Measurements from ENCODE around the gene EPB41L3.

Gene EPB41L3

GRCh38 chr18:5451150-5451549 lies 92.6 kb downstream of the EPB41L3 start:
- no peaks in the 10 kb centered on the region for H3K4me1 ChIP-seq (ENCODE audit: insufficient read depth, low read length)

GRCh38 chr18:5449858-5450509 lies 93.8 kb downstream of the EPB41L3 start:
- Histone ChIP-seq H3K9me3 (ENCODE audit: low read length) (no peaks in the 10 kb centered on the region), H3K27me3 (ENCODE audit: insufficient read depth, low read length) (no peaks in the 10 kb centered on the region), H3K36me3 (ENCODE audit: insufficient read depth, low read length) (no peaks in the 10 kb centered on the region), H3K4me1 (ENCODE audit: insufficient read depth, low read length) (no peaks in the 10 kb centered on the region), H2AFZ (ENCODE audit: low read depth, low read length) (no peak overlapping the region), H3K4me3 (ENCODE audit: low read length) (no peak overlapping the region)

More at GRCh38 chr18:5451150-5451549, 92.6 kb downstream of the EPB41L3 start:
- Histone ChIP-seq H3K9me3 (ENCODE audit: low read length) (no peaks in the 10 kb centered on the region), H3K36me3 (ENCODE audit: insufficient read depth, low read length) (no peaks in the 10 kb centered on the region), H3K27me3 (ENCODE audit: insufficient read depth, low read length) (no peaks in the 10 kb centered on the region), H2AFZ (ENCODE audit: low read depth, low read length) (no peak overlapping the region), H3K4me3 (ENCODE audit: low read length) (no peak overlapping the region)

GRCh38 chr18:5447442-5447841 lies 96.4 kb downstream of the EPB41L3 start:
- Histone ChIP-seq H3K4me3 (ENCODE audit: low read length) (no peak overlapping the region), H3K4me1 (ENCODE audit: insufficient read depth, low read length) (no peaks in the 10 kb centered on the region), H3K9me3 (ENCODE audit: low read length) (no peaks in the 10 kb centered on the region), H2AFZ (ENCODE audit: low read depth, low read length) (no peak overlapping the region), H3K36me3 (ENCODE audit: insufficient read depth, low read length) (no peaks in the 10 kb centered on the region), H3K27me3 (ENCODE audit: insufficient read depth, low read length) (no peaks in the 10 kb centered on the region)

GRCh38 chr18:5444847-5445246 lies 99.0 kb downstream of the EPB41L3 start:
- Histone ChIP-seq H2AFZ (ENCODE audit: low read depth, low read length) (no peak overlapping the region), H3K27me3 (ENCODE audit: insufficient read depth, low read length) (no peaks in the 10 kb centered on the region), H3K36me3 (ENCODE audit: insufficient read depth, low read length) (no peaks in the 10 kb centered on the region), H3K4me3 (ENCODE audit: low read length) (no peak overlapping the region), H3K4me1 (ENCODE audit: insufficient read depth, low read length) (no peaks in the 10 kb centered on the region), H3K9me3 (ENCODE audit: low read length) (no peaks in the 10 kb centered on the region)

GRCh38 chr18:5444269-5444668 lies 99.5 kb downstream of the EPB41L3 start:
- no peaks in the 10 kb centered on the region for H3K4me1 ChIP-seq (ENCODE audit: insufficient read depth, low read length)
- no peak overlapping the region for H3K4me3 ChIP-seq (ENCODE audit: low read length)
- no peaks in the 10 kb centered on the region for H3K36me3 ChIP-seq (ENCODE audit: insufficient read depth, low read length)
- no peaks in the 10 kb centered on the region for H3K9me3 ChIP-seq (ENCODE audit: low read length)
- H3K27me3 ChIP-seq (ENCODE audit: insufficient read depth, low read length) = no peaks in the 10 kb centered on the region
- H2AFZ ChIP-seq (ENCODE audit: low read depth, low read length) = no peak overlapping the region

- no peaks in the 10 kb centered on the region for H3K4me1 ChIP-seq (ENCODE audit: insufficient read depth, low read length)
- no peaks in the 10 kb centered on the region for H3K36me3 ChIP-seq (ENCODE audit: insufficient read depth, low read length)
- no peaks in the 10 kb centered on the region for H3K27me3 ChIP-seq (ENCODE audit: insufficient read depth, low read length)
- no peak overlapping the region for H2AFZ ChIP-seq (ENCODE audit: low read depth, low read length)
- H3K9me3 ChIP-seq (ENCODE audit: low read length) = no peaks in the 10 kb centered on the region
- H3K4me3 ChIP-seq (ENCODE audit: low read length) = no peak overlapping the region
These were observed 103.7 kb downstream of the EPB41L3 start for GRCh38 chr18:5439986-5440696.

- Histone ChIP-seq H2AFZ (ENCODE audit: low read depth, low read length) (no peak overlapping the region), H3K4me1 (ENCODE audit: insufficient read depth, low read length) (no peaks in the 10 kb centered on the region), H3K27me3 (ENCODE audit: insufficient read depth, low read length) (no peaks in the 10 kb centered on the region), H3K4me3 (ENCODE audit: low read length) (no peak overlapping the region), H3K36me3 (ENCODE audit: insufficient read depth, low read length) (no peaks in the 10 kb centered on the region), H3K9me3 (ENCODE audit: low read length) (no peaks in the 10 kb centered on the region)
These were observed 109.4 kb downstream of the EPB41L3 start for GRCh38 chr18:5434425-5434824.

- no peak overlapping the region for H2AFZ ChIP-seq (ENCODE audit: low read depth, low read length)
- no peaks in the 10 kb centered on the region for H3K4me1 ChIP-seq (ENCODE audit: insufficient read depth, low read length)
- no peaks in the 10 kb centered on the region for H3K9me3 ChIP-seq (ENCODE audit: low read length)
These were observed 111.8 kb downstream of the EPB41L3 start for GRCh38 chr18:5431836-5432575.

GRCh38 chr18:5430131-5430530 lies 113.7 kb downstream of the EPB41L3 start:
- H3K9me3 ChIP-seq (ENCODE audit: low read length) = no peaks in the 10 kb centered on the region
- no peaks in the 10 kb centered on the region for H3K27me3 ChIP-seq (ENCODE audit: insufficient read depth, low read length)
- no peaks in the 10 kb centered on the region for H3K4me1 ChIP-seq (ENCODE audit: insufficient read depth, low read length)
- H2AFZ ChIP-seq (ENCODE audit: low read depth, low read length) = no peak overlapping the region
- no peaks in the 10 kb centered on the region for H3K36me3 ChIP-seq (ENCODE audit: insufficient read depth, low read length)
- H3K4me3 ChIP-seq (ENCODE audit: low read length) = no peak overlapping the region

More at GRCh38 chr18:5431836-5432575, 111.8 kb downstream of the EPB41L3 start:
- H3K27me3 ChIP-seq (ENCODE audit: insufficient read depth, low read length) = no peaks in the 10 kb centered on the region
- no peaks in the 10 kb centered on the region for H3K36me3 ChIP-seq (ENCODE audit: insufficient read depth, low read length)
- no peak overlapping the region for H3K4me3 ChIP-seq (ENCODE audit: low read length)

- H3K27me3 ChIP-seq (ENCODE audit: insufficient read depth, low read length) = no peaks in the 10 kb centered on the region
- no peaks in the 10 kb centered on the region for H3K36me3 ChIP-seq (ENCODE audit: insufficient read depth, low read length)
- no peaks in the 10 kb centered on the region for H3K9me3 ChIP-seq (ENCODE audit: low read length)
- H3K4me3 ChIP-seq (ENCODE audit: low read length) = no peak overlapping the region
- H3K4me1 ChIP-seq (ENCODE audit: insufficient read depth, low read length) = no peaks in the 10 kb centered on the region
- no peak overlapping the region for H2AFZ ChIP-seq (ENCODE audit: low read depth, low read length)
These were observed 114.1 kb downstream of the EPB41L3 start for GRCh38 chr18:5429681-5430080.

GRCh38 chr18:5425721-5426120 lies 118.1 kb downstream of the EPB41L3 start:
- H3K36me3 ChIP-seq (ENCODE audit: insufficient read depth, low read length) = no peaks in the 10 kb centered on the region
- H2AFZ ChIP-seq (ENCODE audit: low read depth, low read length) = no peak overlapping the region
- no peak overlapping the region for H3K4me3 ChIP-seq (ENCODE audit: low read length)
- H3K9me3 ChIP-seq (ENCODE audit: low read length) = no peaks in the 10 kb centered on the region
- no peaks in the 10 kb centered on the region for H3K4me1 ChIP-seq (ENCODE audit: insufficient read depth, low read length)
- H3K27me3 ChIP-seq (ENCODE audit: insufficient read depth, low read length) = no peaks in the 10 kb centered on the region

GRCh38 chr18:5424903-5425664 lies 118.7 kb downstream of the EPB41L3 start:
- Histone ChIP-seq H3K27me3 (ENCODE audit: insufficient read depth, low read length) (no peaks in the 10 kb centered on the region), H3K4me3 (ENCODE audit: low read length) (no peak overlapping the region), H3K36me3 (ENCODE audit: insufficient read depth, low read length) (no peaks in the 10 kb centered on the region), H3K9me3 (ENCODE audit: low read length) (no peaks in the 10 kb centered on the region), H2AFZ (ENCODE audit: low read depth, low read length) (no peak overlapping the region), H3K4me1 (ENCODE audit: insufficient read depth, low read length) (no peaks in the 10 kb centered on the region)

- Histone ChIP-seq H2AFZ (ENCODE audit: low read depth, low read length) (no peak overlapping the region), H3K4me3 (ENCODE audit: low read length) (no peak overlapping the region), H3K9me3 (ENCODE audit: low read length) (no peaks in the 10 kb centered on the region), H3K27me3 (ENCODE audit: insufficient read depth, low read length) (no peaks in the 10 kb centered on the region), H3K36me3 (ENCODE audit: insufficient read depth, low read length) (no peaks in the 10 kb centered on the region), H3K4me1 (ENCODE audit: insufficient read depth, low read length) (no peaks in the 10 kb centered on the region)
These were observed 121.2 kb downstream of the EPB41L3 start for GRCh38 chr18:5422626-5423025.
